HG03469 (cell line): Measurements from ENCODE around the gene ATP10D.

Source experiments
- ATAC-seq: cut with Tn5 transposase; IDR thresholded peaks from one replicate; pipeline ENCODE4 v1.9.1; 2021; ENCODE audit warnings: mild to moderate bottlenecking, moderate library complexity, moderate number of reproducible peaks; ENCODE audit not compliant: unreplicated experiment

The ATP10D gene

GRCh38 chr4:47572981-47573380 lies 87.9 kb downstream of the ATP10D start:
- no peak for ATAC-seq

- no peak for ATAC-seq
Observed at GRCh38 chr4:47577779-47578553, 92.9 kb downstream of the ATP10D start.

- ATAC-seq = no peak
Observed at GRCh38 chr4:47579235-47579634, 94.2 kb downstream of the ATP10D start.

GRCh38 chr4:47590325-47590724 lies 105.2 kb downstream of the ATP10D start:
- ATAC-seq = no peak

GRCh38 chr4:47597696-47598095 lies 112.6 kb downstream of the ATP10D start:
- no peak for ATAC-seq

GRCh38 chr4:47598320-47598719 lies 113.2 kb downstream of the ATP10D start:
- ATAC-seq = no peak

GRCh38 chr4:47598896-47599295 lies 113.8 kb downstream of the ATP10D start:
- ATAC-seq = no peak

GRCh38 chr4:47606482-47606881 lies 121.4 kb downstream of the ATP10D start:
- ATAC-seq = no peak

GRCh38 chr4:47612116-47613023 lies 127.3 kb downstream of the ATP10D start:
- ATAC-seq = no peak

GRCh38 chr4:47615385-47615784 lies 130.3 kb downstream of the ATP10D start:
- no peak for ATAC-seq

GRCh38 chr4:47617607-47618006 lies 132.5 kb downstream of the ATP10D start:
- ATAC-seq = peak; percentile 60

GRCh38 chr4:47619691-47620090 lies 134.6 kb downstream of the ATP10D start:
- ATAC-seq = no peak

- ATAC-seq = no peak
Observed at GRCh38 chr4:47621181-47621580, 136.1 kb downstream of the ATP10D start.

GRCh38 chr4:47624031-47624441 lies 139.0 kb downstream of the ATP10D start:
- no peak for ATAC-seq

- no peak for ATAC-seq
Observed at GRCh38 chr4:47631161-47631560, 146.1 kb downstream of the ATP10D start.

GRCh38 chr4:47639531-47639930 lies 154.5 kb downstream of the ATP10D start:
- ATAC-seq = no peak

- no peak for ATAC-seq
Observed at GRCh38 chr4:47640911-47641310, 155.8 kb downstream of the ATP10D start.

GRCh38 chr4:47641755-47642154 lies 156.7 kb downstream of the ATP10D start:
- no peak for ATAC-seq

- ATAC-seq = no peak
Observed at GRCh38 chr4:47642191-47642830, 157.2 kb downstream of the ATP10D start.
